Neural cell (in vitro differentiated cells): Measurements from ENCODE around the gene MACROD1. TPM values are rescaled to one million over a fixed set of nuclear protein-coding genes. Genes with fewer than 3 reads are reported as not detected.
A peak's percentile ranks its signal among the peaks of the same experiment; 100 is the strongest.

Experiments
- H2AFZ ChIP-seq: fragments of 200-600, 300-800 bp; sonication (generic), shearing (Covaris generic); 2 replicates; pipeline ENCODE4 v1.6.0; 2014; ENCODE audit warnings: low read depth, mild to moderate bottlenecking, antibody characterized with exemption, low read length, moderate library complexity
- H3F3A ChIP-seq: fragments of 200-600 bp; shearing (Covaris generic); 2 replicates; pipeline ENCODE4 v1.6.1; 2016; ENCODE audit warnings: mild to moderate bottlenecking, moderate library complexity, mixed read lengths, antibody characterized with exemption, low read length; ENCODE audit not compliant: insufficient read depth, poor library complexity, severe bottlenecking
- H3K27ac ChIP-seq: fragments of 200-600, 300-800 bp; sonication (generic), shearing (Covaris generic); 2 replicates; pipeline ENCODE4 v1.5.1; 2014; ENCODE audit warnings: mild to moderate bottlenecking, low read length, moderate library complexity
- H3K27me3 ChIP-seq: fragments of 300-800, 200-600 bp; sonication (generic), shearing (Covaris generic); 2 replicates; pipeline ENCODE4 v1.6.0; 2014; ENCODE audit warnings: mild to moderate bottlenecking, low read depth, low read length, moderate library complexity; ENCODE audit not compliant: insufficient read depth
- H3K36me3 ChIP-seq: fragments of 300-800, 200-600 bp; sonication (generic), shearing (Covaris generic); 2 replicates; pipeline ENCODE4 v1.5.1; 2014; ENCODE audit warnings: mild to moderate bottlenecking, antibody characterized with exemption, low read length, moderate library complexity; ENCODE audit not compliant: insufficient read depth
- H3K4me2 ChIP-seq: fragments of 300-800, 200-600 bp; sonication (generic), shearing (Covaris generic); 2 replicates; pipeline ENCODE4 v1.6.0; 2014; ENCODE audit warnings: mild to moderate bottlenecking, low read length
- H3K4me3 ChIP-seq: fragments of 300-800, 200-600 bp; sonication (generic), shearing (Covaris generic); 2 replicates; pipeline ENCODE4 v1.5.1; 2014; ENCODE audit warnings: mild to moderate bottlenecking, low read length, moderate library complexity
- H3K79me2 ChIP-seq: fragments of 200-600 bp; shearing (Covaris generic); replicated peaks from 2 replicates; pipeline ENCODE4 v1.6.0; 2014; ENCODE audit warnings: mild to moderate bottlenecking, low read length, moderate library complexity; ENCODE audit not compliant: insufficient read depth
- H3K9ac ChIP-seq: fragments of 300-800, 200-600 bp; sonication (generic), shearing (Covaris generic); 2 replicates; pipeline ENCODE4 v1.6.1; 2016; ENCODE audit warnings: mild to moderate bottlenecking, low read length, mixed read lengths
- H3K9me2 ChIP-seq: fragments of 200-600 bp; shearing (Covaris generic); 2 replicates; pipeline ENCODE4 v1.6.1; 2016; ENCODE audit warnings: mild to moderate bottlenecking, low read length, mixed read lengths; ENCODE audit not compliant: insufficient read depth
- H3K9me3 ChIP-seq: fragments of 200-600, 300-800 bp; sonication (generic), shearing (Covaris generic); 2 replicates; pipeline ENCODE4 v1.6.1; 2016; ENCODE audit warnings: mild to moderate bottlenecking, mixed run types, low read length, moderate library complexity, mixed read lengths
- H4K20me1 ChIP-seq: fragments of 200-600 bp; shearing (Covaris generic); 2 replicates; pipeline ENCODE4 v1.6.1; 2016; ENCODE audit warnings: mild to moderate bottlenecking, mixed run types; ENCODE audit not compliant: insufficient read depth
- EP300 ChIP-seq: fragments of 450-650 bp; conservative IDR thresholded peaks from 2 replicates; pipeline ENCODE4 v1.6.1; 2014; ENCODE audit warnings: antibody characterized with exemption, mild to moderate bottlenecking, moderate library complexity; ENCODE audit not compliant: poor library complexity, severe bottlenecking
- EZH2 ChIP-seq: fragments of 200-600, 300-800 bp; shearing (Covaris generic), sonication (generic); IDR thresholded peaks from 2 replicates; pipeline ENCODE4 v1.6.1; 2014; ENCODE audit warnings: antibody characterized with exemption, low read length, borderline replicate concordance, mild to moderate bottlenecking; ENCODE audit not compliant: insufficient read depth, poor library complexity, severe bottlenecking
- MXI1 ChIP-seq: fragments of 450-650 bp; conservative IDR thresholded peaks from 2 replicates; pipeline ENCODE4 v1.6.1; 2014; ENCODE audit warnings: antibody characterized with exemption, mild to moderate bottlenecking; ENCODE audit not compliant: poor library complexity, severe bottlenecking
- POLR2AphosphoS5 ChIP-seq: IDR thresholded peaks from 2 replicates; pipeline ENCODE4 v1.6.1; 2012
- RAD21 ChIP-seq: fragments of 450-650 bp; conservative IDR thresholded peaks from 2 replicates; pipeline ENCODE4 v1.6.1; 2014; ENCODE audit warnings: antibody characterized with exemption, mild to moderate bottlenecking, moderate library complexity
- REST ChIP-seq: IDR thresholded peaks from 2 replicates; pipeline ENCODE4 v1.6.1; 2012; ENCODE audit warnings: borderline replicate concordance
- SMC3 ChIP-seq: fragments of 450-650 bp; conservative IDR thresholded peaks from 2 replicates; pipeline ENCODE4 v1.6.1; 2014; ENCODE audit warnings: antibody characterized with exemption, mild to moderate bottlenecking, moderate library complexity; ENCODE audit not compliant: poor library complexity
- TAF1 ChIP-seq: IDR thresholded peaks from 2 replicates; pipeline ENCODE4 v1.6.1; 2012; ENCODE audit warnings: low read depth
- polyA plus RNA-seq: library from polyadenylated mRNA; depleted of rRNA; stranded (reverse); fragments of >200 nt; gene quantifications from 2 replicates; pipeline ENCODE4 v1.2.3, GENCODE V29; 2014
- TF ChIP-seq, protein P1 (sequence below): fragments of 450-650 bp; IDR thresholded peaks from 2 replicates; pipeline ENCODE4 v1.5.1; 2014; ENCODE audit warnings: antibody characterized with exemption, mild to moderate bottlenecking, moderate library complexity; ENCODE audit not compliant: poor library complexity, severe bottlenecking

The MACROD1 gene
- polyA plus RNA-seq, 1 donor from 2014 or later, result 30.8 TPM

DNA sequence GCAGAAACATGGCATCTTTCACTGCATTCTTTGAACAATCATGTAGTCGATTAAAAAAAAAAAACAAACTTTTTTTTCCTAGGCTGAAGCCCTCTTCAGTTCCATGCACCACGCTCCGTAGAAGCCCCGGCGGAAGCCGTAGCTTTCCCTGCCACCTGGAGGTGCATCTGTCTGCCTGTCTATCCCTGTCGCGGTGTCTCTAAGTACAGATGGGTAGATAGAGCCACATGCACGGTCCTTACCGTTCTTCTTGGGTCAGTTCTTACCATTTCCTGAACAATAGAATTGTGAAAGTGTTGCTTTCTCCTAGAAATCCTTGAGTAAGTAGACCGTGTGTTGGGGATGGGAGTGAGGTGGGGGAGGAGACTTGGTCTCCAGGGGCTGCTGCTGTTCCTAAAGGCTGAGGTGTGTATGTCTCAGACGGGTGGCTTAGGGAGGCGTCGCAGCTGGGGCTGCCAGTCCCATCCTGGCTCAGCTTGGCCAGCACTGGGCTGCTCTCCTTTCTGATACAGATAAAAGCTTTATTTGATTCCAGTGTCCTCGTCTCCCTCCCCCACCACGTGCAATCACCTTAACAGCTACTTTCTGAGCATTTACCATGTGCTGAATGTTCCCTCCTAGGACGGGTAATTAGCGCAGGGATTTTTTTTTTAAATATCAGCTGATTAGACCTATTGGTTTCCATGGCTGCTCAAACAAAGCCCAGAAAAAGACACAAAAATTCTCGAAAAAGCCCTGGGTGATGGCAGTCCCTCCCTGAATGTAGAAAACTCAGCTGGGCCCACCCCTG, 46.8 kb downstream of the MACROD1 start:
- TF ChIP-seq, protein P1, sequence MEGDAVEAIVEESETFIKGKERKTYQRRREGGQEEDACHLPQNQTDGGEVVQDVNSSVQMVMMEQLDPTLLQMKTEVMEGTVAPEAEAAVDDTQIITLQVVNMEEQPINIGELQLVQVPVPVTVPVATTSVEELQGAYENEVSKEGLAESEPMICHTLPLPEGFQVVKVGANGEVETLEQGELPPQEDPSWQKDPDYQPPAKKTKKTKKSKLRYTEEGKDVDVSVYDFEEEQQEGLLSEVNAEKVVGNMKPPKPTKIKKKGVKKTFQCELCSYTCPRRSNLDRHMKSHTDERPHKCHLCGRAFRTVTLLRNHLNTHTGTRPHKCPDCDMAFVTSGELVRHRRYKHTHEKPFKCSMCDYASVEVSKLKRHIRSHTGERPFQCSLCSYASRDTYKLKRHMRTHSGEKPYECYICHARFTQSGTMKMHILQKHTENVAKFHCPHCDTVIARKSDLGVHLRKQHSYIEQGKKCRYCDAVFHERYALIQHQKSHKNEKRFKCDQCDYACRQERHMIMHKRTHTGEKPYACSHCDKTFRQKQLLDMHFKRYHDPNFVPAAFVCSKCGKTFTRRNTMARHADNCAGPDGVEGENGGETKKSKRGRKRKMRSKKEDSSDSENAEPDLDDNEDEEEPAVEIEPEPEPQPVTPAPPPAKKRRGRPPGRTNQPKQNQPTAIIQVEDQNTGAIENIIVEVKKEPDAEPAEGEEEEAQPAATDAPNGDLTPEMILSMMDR, result no peak
- TF ChIP-seq EZH2 (no peak), POLR2AphosphoS5 (no peak), MXI1 (no peak), EP300 (no peak), SMC3 (no peak), REST (no peak), TAF1 (no peak), RAD21 (no peak)
- Histone ChIP-seq H3K79me2 (no peaks in the 10 kb centered on the region), H3K4me3 (peak overlapping the region; percentile 4), H3K9me3 (no peaks in the 10 kb centered on the region), H3K27me3 (no peaks in the 10 kb centered on the region), H3K27ac (peak overlapping the region; percentile 69), H3K9me2 (no peaks in the 10 kb centered on the region), H2AFZ (no peak overlapping the region), H3K36me3 (no peaks in the 10 kb centered on the region), H3K4me2 (no peak overlapping the region), H4K20me1 (no peaks in the 10 kb centered on the region), H3F3A (no peaks in the 10 kb centered on the region), H3K9ac (peak overlapping the region; percentile 28)

- Histone ChIP-seq H2AFZ (no peak overlapping the region), H3K9ac (no peak overlapping the region)
- TF ChIP-seq, protein P1, result no peak
- TF ChIP-seq POLR2AphosphoS5 (no peak), REST (no peak), EP300 (no peak), EZH2 (no peak), RAD21 (no peak), TAF1 (no peak), MXI1 (no peak), SMC3 (no peak)
Observed at GRCh38 chr11:64117763-64118459, 48.0 kb downstream of the MACROD1 start.

More at GRCh38 chr11:64117763-64118459, 48.0 kb downstream of the MACROD1 start:
- Histone ChIP-seq H3F3A (no peaks in the 10 kb centered on the region), H3K9me2 (no peaks in the 10 kb centered on the region), H3K27me3 (no peaks in the 10 kb centered on the region), H3K79me2 (no peaks in the 10 kb centered on the region), H3K27ac (no peak overlapping the region), H3K36me3 (no peaks in the 10 kb centered on the region), H3K4me3 (no peak overlapping the region), H3K4me2 (no peak overlapping the region), H4K20me1 (no peaks in the 10 kb centered on the region), H3K9me3 (no peaks in the 10 kb centered on the region)
